GM18867 (cell line): ENCODE measurements around the gene TTLL10.
"Not testable (repeated sequence)": the region's sequence is repeated elsewhere in the genome, so short reads cannot be mapped to it uniquely, and the experiment has no call there.

ENCODE experiments used
- ATAC-seq: cut with Tn5 transposase; IDR thresholded peaks from one replicate; pipeline ENCODE4 v1.9.1; 2021; ENCODE audit warnings: mild to moderate bottlenecking, moderate library complexity; ENCODE audit not compliant: unreplicated experiment

TTLL10 gene

GRCh38 chr1:1183833-1184775 is 10.4 kb downstream of the TTLL10 start:
- no peak for ATAC-seq

GRCh38 chr1:1185101-1185765 is 11.6 kb downstream of the TTLL10 start:
- no peak for ATAC-seq

GRCh38 chr1:1187938-1188337 is 14.3 kb downstream of the TTLL10 start:
- ATAC-seq, result no peak

- ATAC-seq, result no peak
Observed at GRCh38 chr1:1189111-1189510, 15.4 kb downstream of the TTLL10 start.

- no peak for ATAC-seq
Observed at GRCh38 chr1:1191734-1192133, 18.1 kb downstream of the TTLL10 start.

- ATAC-seq, result no peak
Observed at GRCh38 chr1:1194723-1195122, 21.0 kb downstream of the TTLL10 start.

- not testable (repeated sequence) for ATAC-seq
Observed at GRCh38 chr1:1195726-1196125, 22.0 kb downstream of the TTLL10 start.

GRCh38 chr1:1196431-1197187 is 22.9 kb downstream of the TTLL10 start:
- no peak for ATAC-seq

- ATAC-seq, result no peak
Observed at GRCh38 chr1:1197188-1197500, 23.5 kb downstream of the TTLL10 start.

- no peak for ATAC-seq
Observed at GRCh38 chr1:1197551-1198422, 24.1 kb downstream of the TTLL10 start.

- ATAC-seq, result no peak
Observed at GRCh38 chr1:1198423-1199140, 24.9 kb downstream of the TTLL10 start.

- no peak for ATAC-seq
Observed at GRCh38 chr1:1199141-1199960, 25.7 kb downstream of the TTLL10 start.

GRCh38 chr1:1199961-1200875 is 26.5 kb downstream of the TTLL10 start:
- no peak for ATAC-seq

- ATAC-seq, result peak; percentile 37
Observed at GRCh38 chr1:1200876-1201810, 27.5 kb downstream of the TTLL10 start.

- ATAC-seq, result no peak
Observed at GRCh38 chr1:1202831-1203560, 29.3 kb downstream of the TTLL10 start.
